ENCODE results near the gene C1QTNF2.

C1QTNF2 gene

GRCh38 chr5:160371294-160371693 is 868 bp upstream of the C1QTNF2 start:
- DNase-seq = no peak

- DNase-seq = no peak
Observed at GRCh38 chr5:160370713-160371034, 248 bp upstream of the C1QTNF2 start.

GRCh38 chr5:160367885-160368284 is 2.5 kb downstream of the C1QTNF2 start:
- no peak for DNase-seq

- no peak for DNase-seq
Observed at GRCh38 chr5:160367261-160367660, 3.2 kb downstream of the C1QTNF2 start.

- no peak for DNase-seq
Observed at GRCh38 chr5:160366230-160366629, 4.2 kb downstream of the C1QTNF2 start.

- no peak for DNase-seq
Observed at GRCh38 chr5:160363660-160364395, 6.6 kb downstream of the C1QTNF2 start.

GRCh38 chr5:160363211-160363610 is 7.2 kb downstream of the C1QTNF2 start:
- DNase-seq = no peak

GRCh38 chr5:160361624-160362228 is 8.7 kb downstream of the C1QTNF2 start:
- DNase-seq = no peak

GRCh38 chr5:160360310-160360709 is 10.1 kb downstream of the C1QTNF2 start:
- DNase-seq = no peak

- no peak for DNase-seq
Observed at GRCh38 chr5:160359816-160360215, 10.6 kb downstream of the C1QTNF2 start.

GRCh38 chr5:160359242-160359641 is 11.2 kb downstream of the C1QTNF2 start:
- no peak for DNase-seq

- no peak for DNase-seq
Observed at GRCh38 chr5:160357861-160358411, 12.5 kb downstream of the C1QTNF2 start.

GRCh38 chr5:160357394-160357793 is 13.0 kb downstream of the C1QTNF2 start:
- DNase-seq = no peak

- DNase-seq = no peak
Observed at GRCh38 chr5:160356550-160357347, 13.7 kb downstream of the C1QTNF2 start.

- no peak for DNase-seq
Observed at GRCh38 chr5:160354666-160355065, 15.8 kb downstream of the C1QTNF2 start.

GRCh38 chr5:160353379-160353778 is 17.0 kb downstream of the C1QTNF2 start:
- no peak for DNase-seq

- DNase-seq = no peak
Observed at GRCh38 chr5:160352308-160352707, 18.1 kb downstream of the C1QTNF2 start.

GRCh38 chr5:160349935-160350303 is 20.5 kb downstream of the C1QTNF2 start:
- no peak for DNase-seq

GRCh38 chr5:160349249-160349934 is 21.0 kb downstream of the C1QTNF2 start:
- no peak for DNase-seq

GRCh38 chr5:160348080-160348479 is 22.3 kb downstream of the C1QTNF2 start:
- no peak for DNase-seq

GRCh38 chr5:160347448-160347847 is 23.0 kb downstream of the C1QTNF2 start:
- no peak for DNase-seq

- no peak for DNase-seq
Observed at GRCh38 chr5:160342413-160342941, 27.9 kb downstream of the C1QTNF2 start.

GRCh38 chr5:160341309-160341870 is 29.0 kb downstream of the C1QTNF2 start:
- no peak for DNase-seq
